Stimulated activated CD4-positive, alpha-beta T cell treated with anti-CD3 and anti-CD28 coated beads, Interleukin-12 subunit alpha, Interleukin-12 subunit beta, amount 100 ng/mL, for 48 hours (primary cell): Measurements from ENCODE around the gene ADK.
"Not testable (repeated sequence)": the region's sequence is repeated elsewhere in the genome, so short reads cannot be mapped to it uniquely, and the experiment has no call there.

Source experiments
- DNase-seq, 3 donors: peaks; one replicate each; pipeline ENCODE4 v3.0.0-alpha.2; 2020; ENCODE audit warnings: low read depth in 2 of 3, low spot score in 1 of 3

The ADK gene

DNA sequence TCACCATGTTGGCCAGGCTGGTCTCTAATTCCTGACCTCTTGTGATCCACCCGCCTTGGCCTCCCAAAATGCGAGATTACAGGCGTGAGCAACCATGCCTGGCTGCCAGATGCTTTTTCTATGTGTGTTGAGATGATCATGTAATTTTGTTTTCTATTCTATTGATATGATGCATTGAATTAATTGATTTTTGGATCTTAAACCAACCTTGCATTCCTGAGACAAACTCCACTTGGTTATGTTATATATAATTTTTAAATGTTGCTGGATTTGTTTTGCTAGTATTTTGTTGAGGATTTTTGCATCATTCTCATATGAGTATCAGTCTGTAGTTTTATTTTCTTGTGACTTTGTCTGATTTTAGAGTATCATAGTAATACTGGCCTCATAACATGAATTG is 192.8 kb downstream of the ADK start:
- DNase-seq, result no peak

DNA sequence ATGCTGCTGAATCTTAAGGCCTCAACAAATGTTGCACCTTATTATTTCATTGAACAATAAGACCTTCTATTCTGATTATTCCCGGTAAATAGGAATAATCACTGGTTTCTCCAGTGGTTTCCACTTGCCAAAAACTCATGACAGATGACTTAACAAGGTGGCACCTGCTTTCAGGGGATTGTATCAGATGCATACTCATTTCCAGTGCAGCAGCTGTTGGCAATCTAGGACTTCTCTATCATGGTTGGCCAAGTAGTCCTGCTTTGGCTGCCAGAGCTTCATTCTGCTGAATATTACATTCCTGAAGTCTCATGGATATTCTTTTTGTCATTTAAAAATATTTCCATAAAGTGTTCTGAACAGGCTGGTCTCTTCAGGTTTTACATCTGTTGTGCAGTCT is 193.3 kb downstream of the ADK start:
- DNase-seq, result no peak

DNA sequence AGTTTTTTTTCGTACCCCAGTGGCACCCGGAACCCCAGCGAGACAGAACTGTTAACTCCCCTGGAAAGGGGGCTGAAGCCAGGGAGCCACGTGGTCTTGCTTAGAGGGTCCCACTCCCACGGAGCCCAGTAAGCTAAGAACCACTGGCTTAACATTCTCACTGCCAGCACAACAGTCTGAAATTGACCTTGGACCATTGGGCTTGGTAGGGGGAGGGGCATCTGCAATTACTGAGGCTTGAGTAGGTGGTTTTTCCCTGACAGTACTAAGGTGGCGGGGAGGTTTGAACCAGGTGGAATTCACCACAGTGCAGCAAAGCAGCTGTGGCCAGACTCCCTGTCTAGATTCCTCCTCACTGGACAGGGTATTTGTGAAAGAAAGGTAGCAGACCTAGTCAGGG is 196.5 kb downstream of the ADK start:
- no peak for DNase-seq

DNA sequence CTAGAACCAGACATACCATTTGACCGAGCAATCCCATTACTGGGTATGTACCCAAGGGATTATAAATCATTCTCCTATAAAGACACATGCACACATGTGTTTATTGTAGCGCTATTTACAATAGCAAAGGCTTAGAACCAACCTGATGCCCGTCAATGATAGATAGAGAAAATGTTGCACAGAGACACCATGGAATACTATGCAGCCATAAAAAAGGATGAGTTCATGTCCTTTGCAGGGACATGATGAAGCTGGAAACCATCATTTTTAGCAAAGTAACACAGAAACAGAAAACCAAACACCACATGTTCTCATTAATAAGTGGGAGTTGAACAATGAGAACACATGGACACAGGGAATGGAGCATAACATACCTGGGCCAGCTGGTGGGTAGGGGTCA is 202.0 kb downstream of the ADK start:
- not testable (repeated sequence) for DNase-seq

DNA sequence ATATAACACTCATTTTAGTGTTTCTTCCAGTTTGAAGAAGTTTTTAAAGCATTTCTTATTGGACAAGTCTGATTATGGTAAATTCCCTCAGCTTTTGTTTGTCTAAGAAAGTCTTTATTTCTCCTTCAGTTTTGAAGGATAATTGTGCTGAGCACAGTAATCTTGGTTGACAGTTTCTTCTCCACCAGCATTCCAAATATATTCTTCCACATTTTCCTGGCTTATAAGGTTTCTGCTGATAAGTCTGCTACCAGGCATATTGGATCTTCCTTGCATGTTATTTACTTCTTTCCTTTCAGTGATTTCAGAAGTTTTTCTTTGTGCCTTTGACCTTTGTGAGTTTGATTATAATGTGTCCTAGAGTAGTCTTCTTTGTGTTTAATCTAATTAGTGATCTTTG is 210.7 kb downstream of the ADK start:
- DNase-seq, result no peak

DNA sequence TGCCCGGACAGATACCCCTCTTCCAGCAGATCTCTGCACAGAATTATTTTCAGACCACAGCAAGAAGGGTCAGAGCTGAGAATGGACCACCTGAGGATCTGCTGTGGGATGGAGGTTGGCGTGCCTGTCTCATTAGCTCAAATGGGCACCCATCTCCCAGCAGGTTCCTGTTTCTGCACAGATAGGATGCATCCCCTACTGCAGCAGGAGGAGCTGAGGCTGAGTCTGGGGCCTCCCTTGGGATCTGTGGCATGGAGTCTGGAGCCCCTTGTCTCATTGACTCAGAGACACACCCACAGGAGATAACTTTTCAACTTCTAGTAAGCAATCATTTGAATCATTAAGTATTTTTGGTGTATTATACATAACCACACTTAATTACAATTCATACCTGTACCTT is 212.7 kb downstream of the ADK start:
- DNase-seq, result no peak

DNA sequence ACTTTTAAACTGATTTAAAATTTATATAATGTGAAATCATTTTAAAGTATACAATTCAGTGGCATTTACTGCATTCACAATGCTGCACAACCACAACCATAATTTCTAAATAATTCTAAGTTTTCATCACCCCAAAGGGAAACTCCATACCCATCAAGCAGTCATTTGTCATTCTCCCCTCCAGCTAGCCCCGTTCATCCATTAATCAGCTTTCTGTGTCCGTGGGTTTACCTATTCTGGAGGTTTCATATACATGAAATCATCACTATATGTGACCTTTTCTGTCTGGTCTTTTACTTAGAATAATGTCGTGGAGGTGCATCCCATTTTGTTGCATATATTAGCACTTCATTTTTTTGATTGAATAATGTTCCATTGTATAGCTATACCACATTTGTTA is 214.1 kb downstream of the ADK start:
- DNase-seq, result no peak

DNA sequence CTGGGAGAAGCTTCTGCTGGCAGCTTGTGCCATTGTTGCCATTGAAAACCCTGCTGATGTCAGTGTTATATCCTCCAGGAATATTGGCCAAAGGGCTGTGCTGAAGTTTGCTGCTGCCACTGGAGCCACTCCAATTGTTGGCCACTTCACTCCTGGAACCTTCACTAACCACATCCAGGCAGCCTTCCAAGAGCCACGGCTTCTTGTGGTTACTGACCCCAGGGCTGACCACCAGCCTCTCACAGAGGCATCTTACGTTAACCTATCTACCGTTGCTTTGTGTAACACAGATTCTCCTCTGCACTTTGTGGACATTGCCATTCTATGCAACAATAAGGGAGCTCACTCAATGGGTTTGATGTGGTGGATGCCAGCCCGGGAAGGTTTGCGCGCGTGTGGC is 220.7 kb downstream of the ADK start:
- DNase-seq, result no peak

DNA sequence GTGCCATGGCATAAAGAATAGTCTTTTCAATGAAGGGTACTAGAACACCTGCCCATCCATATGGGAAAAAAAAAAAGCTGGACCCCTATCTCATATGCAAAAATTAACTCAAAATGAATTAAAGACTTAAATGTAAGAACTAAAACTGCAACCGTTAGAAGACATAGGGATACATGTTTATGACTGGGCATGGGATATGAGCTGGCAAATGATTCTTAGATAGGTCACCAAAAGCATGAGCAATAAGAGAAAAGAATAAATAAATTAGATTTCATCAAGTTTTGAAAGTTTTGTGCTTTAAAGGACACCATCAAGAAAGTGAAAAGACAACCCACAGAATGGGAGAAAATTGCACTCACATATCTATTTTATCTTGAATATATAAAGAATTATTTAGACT is 222.0 kb downstream of the ADK start:
- DNase-seq, result no peak

DNA sequence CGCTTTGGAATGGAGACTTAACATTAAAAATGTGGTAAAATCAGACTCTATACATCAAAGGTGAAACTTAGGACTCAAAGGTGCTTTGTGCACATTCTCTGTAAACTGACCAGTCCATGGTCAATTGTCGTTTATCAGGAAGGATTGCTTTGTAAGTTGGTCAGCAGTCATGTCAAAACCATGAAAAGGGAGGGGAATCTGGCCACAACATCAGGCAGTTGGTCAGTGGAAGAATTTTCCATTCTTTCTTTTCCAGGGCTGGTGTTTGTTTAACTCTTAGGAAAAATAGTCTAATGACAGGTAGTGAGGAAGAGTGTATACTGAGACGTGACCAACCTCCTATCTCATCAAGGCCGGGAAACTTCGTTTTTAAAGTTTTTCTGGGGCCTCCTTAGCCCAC is 226.5 kb downstream of the ADK start:
- DNase-seq, result no peak

DNA sequence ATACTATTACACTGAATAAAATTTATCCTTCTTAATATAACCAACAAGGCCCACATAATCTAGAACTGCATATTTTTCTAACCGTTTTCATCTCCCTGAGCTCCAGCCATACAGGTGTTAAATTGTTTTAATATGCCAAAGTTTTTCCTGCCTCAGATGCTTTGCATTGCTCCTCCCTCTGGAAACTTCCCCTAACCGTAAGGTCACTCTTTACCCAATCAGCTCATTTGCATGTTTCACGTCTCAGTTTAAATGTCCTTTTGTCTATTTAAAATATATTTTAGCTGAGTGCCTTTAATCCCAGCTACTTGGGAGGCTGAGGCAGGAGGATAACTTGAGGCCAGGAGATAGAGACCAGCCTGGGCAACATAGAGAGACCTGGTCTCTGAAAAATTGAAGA is 228.5 kb downstream of the ADK start:
- no peak for DNase-seq

DNA sequence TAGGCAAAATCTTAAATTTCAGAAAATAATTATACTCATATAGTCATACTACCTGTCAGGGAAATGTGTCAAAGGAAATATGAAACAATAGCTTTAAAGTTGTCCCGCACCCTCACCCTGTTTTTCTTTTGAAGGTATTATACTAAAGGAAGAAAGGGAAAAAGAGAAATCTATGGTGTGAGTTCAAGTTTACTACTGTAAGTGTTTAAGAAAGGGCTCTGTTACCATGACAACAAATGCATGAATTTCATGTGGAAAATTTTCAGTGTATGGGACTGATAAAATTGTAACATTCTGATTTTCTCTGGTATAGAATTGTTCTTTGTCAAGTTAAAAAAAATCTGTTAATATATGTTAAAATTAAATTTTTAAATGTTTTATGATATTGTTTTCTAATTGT is 229.8 kb downstream of the ADK start:
- no peak for DNase-seq

DNA sequence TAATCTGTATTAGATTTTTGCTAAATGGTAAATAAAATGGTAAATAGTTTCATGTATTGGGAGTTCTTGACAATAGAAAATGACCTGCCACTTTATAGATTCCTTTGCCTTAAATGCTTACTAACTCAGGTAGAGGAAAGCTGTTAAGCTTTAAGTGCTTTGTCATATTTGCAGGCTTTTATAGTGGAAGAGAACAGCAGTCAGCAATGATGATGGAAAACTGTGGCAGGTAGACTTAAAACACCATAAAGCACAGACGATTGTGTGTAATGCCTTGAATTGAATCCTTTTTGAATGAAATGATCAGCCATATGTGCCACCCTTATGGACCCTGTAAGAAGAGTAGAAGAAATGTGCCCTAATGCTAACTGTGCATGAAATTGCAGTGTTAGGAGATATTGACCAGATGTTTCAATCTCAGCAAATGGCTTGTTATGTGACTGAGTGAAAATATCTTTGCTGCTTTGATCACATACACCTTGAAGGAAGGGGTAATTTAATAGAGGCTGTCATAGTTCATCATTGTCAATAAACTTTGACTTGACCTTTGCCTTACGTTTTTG is 230.4 kb downstream of the ADK start:
- no peak for DNase-seq

DNA sequence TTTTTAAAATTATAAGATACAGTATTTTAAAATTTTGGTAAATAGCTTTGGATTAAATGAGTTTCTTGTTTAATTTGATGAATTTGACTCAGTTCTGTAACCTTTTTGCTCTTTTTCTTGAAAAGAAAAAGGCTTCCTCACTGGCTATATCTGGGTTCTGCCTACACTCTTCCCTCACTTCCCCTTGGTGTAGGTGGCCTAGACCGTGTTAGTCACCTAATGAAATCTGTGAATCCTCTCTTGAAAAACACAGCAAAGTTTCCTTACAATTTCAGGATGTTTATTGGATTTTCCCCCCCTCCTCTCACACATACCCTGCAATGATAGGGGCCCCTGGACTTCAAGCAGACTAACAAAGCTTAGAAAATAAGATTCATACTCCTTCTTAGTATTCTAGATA is 231.6 kb downstream of the ADK start:
- DNase-seq, result no peak

DNA sequence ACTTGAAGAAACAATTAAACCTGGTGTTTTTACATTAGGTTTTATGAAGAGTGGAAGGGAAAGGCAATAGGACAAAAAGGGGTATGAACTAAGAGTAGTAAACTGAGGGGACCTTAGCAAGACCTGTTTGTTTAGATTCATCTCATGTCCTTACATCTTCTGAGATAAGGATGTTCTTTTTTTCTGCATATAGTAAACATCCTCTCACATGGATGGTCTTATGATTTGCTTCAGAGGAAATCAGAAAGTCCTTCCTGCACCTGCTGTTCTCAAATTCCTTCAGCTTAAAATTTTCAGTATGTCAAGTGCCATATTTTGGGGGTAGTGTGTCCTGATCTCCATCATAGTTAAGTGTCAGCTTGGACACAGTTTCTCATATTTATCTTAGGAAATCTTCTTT is 232.6 kb downstream of the ADK start:
- no peak for DNase-seq

DNA sequence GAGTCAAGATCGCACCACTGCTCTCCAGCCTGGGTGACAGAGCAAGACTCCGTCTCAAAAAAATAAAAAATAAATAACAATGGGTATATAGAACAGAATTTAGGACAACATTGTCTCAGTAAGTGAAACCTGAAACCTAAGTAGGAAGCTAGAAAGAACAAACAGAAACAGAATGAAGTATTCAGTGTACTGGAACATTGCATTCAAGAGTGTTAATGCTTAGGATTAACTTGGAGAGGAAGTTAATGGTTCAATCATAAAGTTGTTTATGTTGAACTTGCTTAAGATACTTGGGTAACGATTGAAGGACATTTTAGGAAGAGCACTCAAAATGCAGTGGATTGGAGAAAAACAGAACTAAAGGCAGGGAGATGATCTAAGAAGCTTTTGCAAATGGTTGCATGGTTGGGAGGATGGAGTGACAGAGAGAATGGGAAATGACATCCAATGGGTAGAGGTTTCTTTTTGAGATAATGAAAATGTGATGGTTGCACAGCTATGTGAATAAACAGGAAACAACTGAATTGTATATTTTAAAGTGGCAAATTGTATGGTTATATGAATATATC is 233.7 kb downstream of the ADK start:
- no peak for DNase-seq

DNA sequence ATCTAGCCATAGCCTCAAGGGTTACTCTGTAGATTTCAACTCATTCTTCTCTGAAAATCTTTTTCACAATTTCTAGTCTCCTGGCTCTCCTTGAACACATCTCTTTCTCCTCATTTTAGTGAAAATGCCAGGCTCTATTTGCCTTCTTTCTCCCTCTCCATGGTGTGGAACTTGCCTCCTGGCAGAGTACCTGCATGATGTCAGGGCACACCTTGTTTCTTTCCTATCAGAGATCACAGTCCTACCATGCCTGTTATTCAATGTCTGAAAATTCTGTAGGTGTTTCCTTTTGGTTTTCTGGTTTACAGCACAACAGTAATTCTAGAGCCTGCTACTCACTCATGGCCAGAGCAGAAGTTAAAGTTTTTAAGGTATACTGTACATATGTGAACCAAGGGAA is 237.8 kb downstream of the ADK start:
- no peak for DNase-seq

DNA sequence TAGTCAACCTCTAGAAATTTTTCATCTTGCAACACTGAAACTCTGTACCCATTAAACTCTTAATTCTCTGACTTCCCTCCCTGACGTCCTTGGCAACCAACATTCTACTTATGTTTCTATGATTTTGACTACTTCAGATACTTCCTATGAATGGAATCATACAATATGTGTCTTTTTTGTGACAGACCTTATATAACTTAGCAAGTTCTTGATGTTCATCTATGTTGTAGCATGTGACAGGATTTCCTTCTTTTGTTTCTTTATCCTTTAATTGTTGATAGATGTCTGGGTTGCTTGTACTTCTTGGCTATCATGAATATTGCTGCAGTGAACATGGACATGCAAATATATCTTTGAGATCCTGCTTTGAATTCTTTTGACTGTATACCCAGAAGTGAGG is 240.8 kb downstream of the ADK start:
- DNase-seq, result no peak

DNA sequence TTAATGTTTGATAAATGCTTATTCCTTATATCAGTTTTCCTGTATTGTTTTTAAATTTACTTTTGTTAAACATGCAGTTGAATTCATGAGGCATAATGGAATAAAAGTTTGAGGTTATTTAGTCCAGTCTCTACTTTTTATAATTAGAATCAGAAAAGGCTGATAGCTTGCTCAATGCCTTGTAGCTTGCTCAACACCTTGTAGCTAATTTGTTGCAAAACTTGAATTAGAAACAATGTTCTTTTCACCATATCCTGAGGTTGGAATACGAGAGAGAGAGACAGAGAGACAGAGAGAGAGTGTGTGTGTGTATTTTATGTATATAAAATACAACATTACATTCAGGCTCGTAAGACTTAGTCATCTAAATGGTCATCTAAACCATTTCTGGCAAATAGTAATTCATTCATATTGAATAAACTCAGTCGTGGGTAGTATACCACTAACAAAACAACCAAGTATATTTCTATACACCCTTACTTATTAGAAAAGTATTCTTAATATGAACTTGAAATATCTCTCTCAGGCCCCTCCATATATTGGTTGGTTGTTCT is 243.5 kb downstream of the ADK start:
- no peak for DNase-seq

DNA sequence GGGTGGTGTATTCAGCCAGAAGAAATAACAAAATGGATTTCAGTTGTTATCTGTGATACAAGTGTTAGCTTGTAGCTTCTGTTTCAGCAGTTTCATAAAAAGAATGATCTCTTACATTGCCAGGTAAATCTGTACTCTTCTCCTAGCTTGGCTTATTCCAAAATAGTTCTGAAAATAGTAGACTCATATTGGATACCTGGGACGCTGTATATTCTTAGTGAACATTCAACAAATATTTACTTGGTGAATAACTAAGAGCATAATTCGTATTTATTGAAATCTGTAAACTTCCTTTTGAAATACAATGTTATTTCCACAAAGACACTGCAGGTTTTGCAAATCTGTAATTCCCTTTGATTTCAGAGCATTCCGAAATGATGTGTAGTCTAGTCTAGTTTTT is 249.2 kb downstream of the ADK start:
- DNase-seq, result no peak

DNA sequence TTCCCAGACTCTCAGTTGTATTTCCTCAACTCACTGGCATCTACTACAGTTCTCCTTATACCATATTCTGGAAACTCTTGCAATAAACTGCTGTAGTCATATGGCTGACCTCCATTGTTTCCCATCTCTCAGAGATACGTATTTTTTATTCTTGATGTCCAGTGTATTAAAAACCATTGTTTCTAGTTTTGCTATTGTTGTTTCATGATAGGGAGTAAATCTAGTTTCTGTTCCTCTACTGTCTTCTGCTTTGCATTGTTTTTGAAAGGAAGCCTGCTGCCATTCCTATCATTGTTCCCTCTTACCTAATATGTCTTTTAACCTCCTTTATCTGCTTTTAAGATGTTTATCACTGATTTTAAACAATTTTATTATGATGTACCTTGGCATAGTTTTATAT is 255.0 kb downstream of the ADK start:
- DNase-seq, result no peak

DNA sequence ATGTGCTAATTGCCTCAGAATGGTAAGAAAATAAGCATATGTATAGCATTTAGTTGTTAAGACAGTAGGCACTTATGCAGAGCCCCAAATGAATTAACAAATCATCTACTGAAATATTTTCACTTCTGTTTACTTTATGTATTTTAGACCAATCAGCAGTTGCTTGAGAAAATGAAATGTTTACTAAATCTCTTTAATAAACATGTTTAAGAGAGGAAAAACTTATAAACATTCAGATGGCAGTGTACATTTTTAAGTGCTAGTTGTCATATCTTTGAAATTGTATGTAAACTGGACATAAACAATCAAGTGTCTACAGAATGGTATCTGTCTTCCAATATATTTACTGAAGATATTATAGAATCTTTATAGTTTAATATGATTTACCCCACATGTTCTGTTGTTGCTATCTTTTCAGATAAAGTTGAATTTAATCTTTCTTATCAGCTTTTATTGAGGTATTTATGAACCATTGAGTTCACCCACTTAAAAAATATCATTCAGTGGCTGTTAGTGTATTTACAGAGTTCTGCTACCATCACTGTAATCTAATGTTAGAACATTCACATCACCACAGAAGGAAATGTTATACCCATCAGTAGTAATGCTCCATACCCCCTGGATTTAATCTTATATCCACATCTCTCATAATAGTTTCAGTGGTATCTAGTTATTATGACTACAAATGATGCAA is 264.3 kb downstream of the ADK start:
- DNase-seq, result no peak

DNA sequence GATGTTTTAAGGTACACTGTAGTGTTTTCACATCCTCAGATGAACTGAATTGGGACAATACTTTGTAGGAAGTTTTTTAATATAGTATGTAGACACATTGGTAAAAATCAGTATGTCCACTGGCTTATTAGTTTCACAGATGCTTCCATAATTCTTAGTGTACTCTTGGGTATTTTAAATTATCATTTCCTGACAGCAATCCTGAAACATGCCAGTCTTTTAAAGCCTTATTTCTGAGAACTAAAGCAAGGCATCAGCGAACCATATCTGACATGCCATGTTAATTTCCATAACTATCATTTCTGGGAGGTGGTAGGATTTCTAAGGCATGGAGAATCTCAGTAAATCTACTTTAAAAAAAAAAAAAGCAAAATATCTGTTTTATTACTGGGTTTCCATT is 266.4 kb downstream of the ADK start:
- DNase-seq, result no peak
